Activated CD4-positive, alpha-beta memory T cell treated with anti-CD3 and anti-CD28 coated beads for 36 hours (primary cell): ENCODE results near the gene MRPL34. TPM values are rescaled to one million over a fixed set of nuclear protein-coding genes. Genes with fewer than 3 reads are reported as not detected.
A peak's percentile ranks its signal among the peaks of the same experiment; 100 is the strongest.

Experiments
- CTCF ChIA-PET: fragments of 350-600 bp; sonication (Branson Sonifier 250); formaldehyde crosslinking; loops from one replicate; lab custom pipeline; 2021; ENCODE audit warnings: antibody characterized with exemption, inconsistent platforms; lab: Charles Lee
- POLR2A ChIA-PET: fragments of 350-600 bp; sonication (Branson Sonifier 250); formaldehyde crosslinking; loops from one replicate; lab custom pipeline; 2021; ENCODE audit warnings: antibody characterized with exemption; lab: Charles Lee
- DNase-seq: peaks from one replicate; pipeline ENCODE4 v3.0.0-alpha.2; 2020
- H3K27ac Mint-ChIP-seq: one replicate; pipeline ENCODE4 v1.8.0; 2021; ENCODE audit warnings: mixed read lengths
- H3K27me3 Mint-ChIP-seq: one replicate; pipeline ENCODE4 v1.8.0; 2021; ENCODE audit warnings: mixed read lengths
- H3K36me3 Mint-ChIP-seq: one replicate; pipeline ENCODE4 v1.8.0; 2021; ENCODE audit warnings: mixed read lengths
- H3K4me1 Mint-ChIP-seq: one replicate; pipeline ENCODE4 v1.8.0; 2021; ENCODE audit warnings: low read depth, mixed read lengths
- H3K4me3 Mint-ChIP-seq: one replicate; pipeline ENCODE4 v1.8.0; 2021; ENCODE audit warnings: mild to moderate bottlenecking, mixed read lengths
- H3K9me3 Mint-ChIP-seq: one replicate; pipeline ENCODE4 v1.8.0; 2021; ENCODE audit warnings: mixed read lengths
- intact Hi-C: fragments of 100-400 bp; cut with micrococcal nuclease; formaldehyde crosslinking; loops from one replicate; pipeline ENCODE4 v1.15.1; 2023
- total RNA-seq, 2 experiments: library from RNA; stranded (reverse); gene quantifications; one replicate each; pipeline ENCODE4 v1.2.3, GENCODE V29; 2021

The MRPL34 gene
- total RNA-seq: 10 to 100 TPM; 92.9 to 93.7 TPM

DNA sequence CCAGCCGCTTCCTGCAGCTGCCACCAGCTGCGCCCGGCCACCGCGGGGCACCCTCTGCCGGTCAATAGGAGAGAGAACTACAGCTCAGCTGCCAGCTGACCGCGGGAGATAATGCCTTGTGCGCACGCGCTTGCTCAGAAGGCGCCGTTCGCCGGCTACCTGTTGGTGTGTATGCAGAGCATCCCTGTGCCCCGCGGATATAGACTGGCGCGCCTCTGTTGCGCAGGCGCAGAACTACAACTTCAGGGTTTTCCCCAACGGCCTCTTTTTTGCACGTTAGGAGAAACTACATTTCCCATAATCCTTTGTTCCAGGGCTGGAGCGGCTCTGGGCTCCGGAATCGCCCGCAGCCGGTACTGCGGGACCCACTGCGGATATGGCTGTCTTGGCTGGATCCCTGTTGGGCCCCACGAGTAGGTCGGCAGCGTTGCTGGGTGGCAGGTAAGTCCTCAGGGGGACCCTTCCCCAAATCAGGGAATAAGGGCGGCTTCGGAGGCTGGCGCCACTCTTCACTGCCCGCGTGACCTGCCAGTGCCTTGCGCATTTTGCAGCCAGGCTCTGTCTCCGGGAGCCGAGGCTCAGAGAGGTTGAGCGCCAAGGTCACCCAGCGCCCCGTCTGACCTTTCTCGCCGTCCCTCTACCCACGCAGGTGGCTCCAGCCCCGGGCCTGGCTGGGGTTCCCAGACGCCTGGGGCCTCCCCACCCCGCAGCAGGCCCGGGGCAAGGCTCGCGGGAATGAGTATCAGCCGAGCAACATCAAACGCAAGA is at the start of gene MRPL34:
TSS of gene MRPL34 (plus strand) at position 356 of the 768 bp plus-strand sequence. CDS start at position 377, 21 bp downstream.
- Mint-ChIP-seq H3K4me3 (peak within 1 kb of the TSS; percentile 89), H3K27ac (peak within 1 kb of the TSS; percentile 89), H3K9me3 (no peaks in the 10 kb centered on the region), H3K27me3 (no peaks in the 10 kb centered on the region), H3K4me1 (peaks cover 54% of the 10 kb centered on the region), H3K36me3 (peaks cover 1% of the 10 kb centered on the region)
- intact Hi-C loops: loop anchor here (1.0 to 5.0 kb wide), 5 partner anchors 32 to 207 kb away; partner anchors contain the start of genes BABAM1, BST2, GTPBP3 and OCEL1
- ChIA-PET POLR2A (interaction anchor here (0.6 to 1.1 kb wide), 3 partner anchors 14 to 499 kb away, joined by 3 to 9 read pairs (median 4); no protein-coding TSS in a partner anchor), CTCF (interaction anchor here (0.5 to 2.3 kb wide), 15 partner anchors 10 to 1013 kb away, joined by 3 to 20 read pairs (median 6); partner anchors contain the start of gene ANKLE1)
- peak; percentile 99 for DNase-seq

DNA sequence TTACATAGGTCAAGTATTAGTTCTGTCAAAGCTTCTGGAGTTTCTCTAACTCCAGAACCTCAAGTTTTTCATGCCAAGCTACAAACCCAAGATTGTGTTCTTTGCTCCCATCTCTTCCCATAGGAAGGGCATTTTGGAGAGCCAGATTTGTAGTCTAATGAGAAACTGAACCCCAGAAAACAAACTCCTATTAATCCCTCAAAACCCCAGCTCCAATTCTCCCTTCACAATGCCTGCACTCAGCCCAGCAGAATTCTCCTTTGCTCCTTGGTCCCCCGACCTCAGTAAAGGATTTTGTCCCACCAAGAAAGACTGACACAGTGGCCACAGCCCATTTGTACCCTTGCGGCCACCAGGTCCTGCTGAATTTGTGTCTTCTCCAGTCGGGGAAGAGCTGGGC is 49.5 kb upstream of the MRPL34 start:
- Mint-ChIP-seq H3K27ac (no peak overlapping the region), H3K36me3 (no peaks in the 10 kb centered on the region), H3K4me3 (no peak overlapping the region), H3K4me1 (peaks cover 5% of the 10 kb centered on the region), H3K9me3 (no peaks in the 10 kb centered on the region), H3K27me3 (no peaks in the 10 kb centered on the region)
- ChIA-PET CTCF (interaction anchor here (1.1 to 2.2 kb wide), 4 partner anchors 8 to 133 kb away, joined by 3 to 6 read pairs (median 4); partner anchors contain the start of gene USHBP1), POLR2A (no interaction called here)
- intact Hi-C loops: no loop called here
- DNase-seq: no peak

DNA sequence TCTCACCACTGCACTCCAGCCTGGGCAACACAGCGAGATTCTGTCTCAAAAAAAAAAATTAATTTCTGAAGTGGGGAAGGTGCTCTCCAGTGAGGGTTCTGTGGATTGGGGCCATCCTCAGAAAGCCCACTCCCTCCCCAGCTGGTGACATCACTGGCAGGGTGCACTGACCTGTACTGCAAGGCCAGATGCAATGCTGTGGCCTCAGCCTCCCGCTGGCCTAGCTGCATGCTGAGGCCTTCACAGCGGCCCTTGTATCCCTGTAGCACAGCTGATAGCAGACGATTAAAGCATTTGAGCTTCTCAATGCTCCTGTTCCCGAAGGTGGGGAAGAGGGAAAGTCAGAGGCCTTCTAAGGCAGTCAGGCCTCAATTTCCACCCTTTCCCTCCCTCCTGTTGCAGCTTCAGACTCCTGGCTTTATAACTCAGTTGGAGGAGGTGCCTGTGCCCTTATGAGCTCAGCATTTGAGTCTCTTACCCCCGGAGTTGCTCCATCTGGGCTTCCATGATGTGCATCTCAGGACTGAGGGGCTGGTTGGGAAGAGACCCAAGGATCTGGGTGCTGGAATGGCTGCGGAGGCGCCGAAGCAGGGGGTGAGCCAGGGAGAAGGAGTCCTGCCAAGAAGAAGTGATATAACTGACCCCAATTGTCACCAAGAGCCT is 46.4 kb upstream of the MRPL34 start:
- DNase-seq: no peak
- POLR2A ChIA-PET: interaction anchor here (0.6 to 1.1 kb wide), 2 partner anchors 8 to 183 kb away, joined by 3 to 4 read pairs; partner anchors contain the start of genes BABAM1 and MYO9B
- H3K27ac Mint-ChIP-seq: no peak overlapping the region

DNA sequence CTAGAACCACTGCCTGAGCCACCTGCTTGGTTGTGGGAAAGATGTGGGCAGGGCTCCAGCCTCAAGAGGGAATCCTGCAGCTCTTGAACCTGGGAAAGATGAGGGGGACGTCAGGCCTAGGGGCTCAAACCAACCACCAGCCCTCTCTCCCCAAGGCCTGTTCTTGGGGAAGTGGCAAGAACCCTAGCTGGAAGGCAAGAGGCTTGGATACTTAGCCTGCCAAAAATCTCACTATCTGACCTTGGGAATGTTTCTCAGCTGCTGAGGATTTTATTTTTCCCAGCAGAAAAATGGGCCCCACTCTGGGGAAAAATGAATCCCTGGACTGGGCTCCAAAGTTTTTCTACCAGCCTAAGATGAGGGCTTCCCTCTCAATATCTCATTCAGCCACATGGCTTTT is 45.7 kb upstream of the MRPL34 start:
- no peak for DNase-seq
- H3K27me3 Mint-ChIP-seq: no peaks in the 10 kb centered on the region
- no peak overlapping the region for H3K27ac Mint-ChIP-seq
- H3K36me3 Mint-ChIP-seq: no peaks in the 10 kb centered on the region
- intact Hi-C loops: no loop called here
- H3K4me3 Mint-ChIP-seq: no peak overlapping the region
- ChIA-PET POLR2A (interaction anchor here (0.6 kb wide), 1 partner anchor 17 kb away, joined by 3 read pairs; no protein-coding TSS in a partner anchor), CTCF (interaction anchor here (0.7 to 5.5 kb wide), 18 partner anchors 9 to 362 kb away, joined by 3 to 85 read pairs (median 4); partner anchors contain the start of genes ANKLE1, MRPL34 and OCEL1)
- peaks cover 8% of the 10 kb centered on the region for H3K4me1 Mint-ChIP-seq
- H3K9me3 Mint-ChIP-seq: no peaks in the 10 kb centered on the region

More for the DNA sequence above, 46.4 kb upstream of the MRPL34 start:
- intact Hi-C loops: no loop called here
- Mint-ChIP-seq H3K9me3 (no peaks in the 10 kb centered on the region), H3K4me3 (no peak overlapping the region), H3K36me3 (no peaks in the 10 kb centered on the region), H3K27me3 (no peaks in the 10 kb centered on the region), H3K4me1 (peaks cover 5% of the 10 kb centered on the region)
- CTCF ChIA-PET: interaction anchor here (0.6 to 5.5 kb wide), 9 partner anchors 23 to 363 kb away, joined by 3 to 85 read pairs (median 4); partner anchors contain the start of genes ANKLE1 and MRPL34

DNA sequence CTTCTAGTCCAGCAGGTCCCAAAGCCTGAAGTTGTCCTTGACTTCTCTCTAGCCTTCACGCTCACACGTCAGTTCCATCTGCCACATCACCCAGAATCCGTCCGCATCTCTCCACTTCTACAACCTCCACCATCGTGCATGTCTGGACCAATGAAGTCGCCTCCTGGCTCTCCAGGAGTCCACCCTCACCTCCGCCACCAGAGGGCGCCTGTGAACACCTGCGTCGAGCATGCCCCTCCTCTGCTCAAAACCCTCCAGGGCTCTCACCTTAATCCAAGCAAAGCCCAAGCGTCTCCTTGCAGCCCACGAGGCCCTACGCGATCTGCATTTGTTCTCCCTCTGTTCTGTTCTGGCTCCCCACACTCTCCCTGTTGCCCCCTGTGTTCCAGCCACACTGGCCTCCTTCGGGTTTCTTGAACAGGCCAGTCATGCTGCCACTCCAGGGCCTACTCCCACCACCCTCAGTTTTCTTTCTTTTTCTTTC is 44.8 kb upstream of the MRPL34 start:
- H3K4me3 Mint-ChIP-seq: no peak overlapping the region
- DNase-seq: peak; percentile 95
- ChIA-PET POLR2A (interaction anchor here (0.6 kb wide), 1 partner anchor 18 kb away, joined by 3 read pairs; no protein-coding TSS in a partner anchor), CTCF (interaction anchor here (0.6 to 5.5 kb wide), 19 partner anchors 10 to 595 kb away, joined by 3 to 85 read pairs (median 4); partner anchors contain the start of genes ANKLE1, MRPL34 and OCEL1)
- no peak overlapping the region for H3K27ac Mint-ChIP-seq
- H3K9me3 Mint-ChIP-seq: no peaks in the 10 kb centered on the region
- no peaks in the 10 kb centered on the region for H3K27me3 Mint-ChIP-seq
- no peaks in the 10 kb centered on the region for H3K36me3 Mint-ChIP-seq
- H3K4me1 Mint-ChIP-seq: peaks cover 9% of the 10 kb centered on the region
- intact Hi-C loops: loop anchor here (1.0 kb wide), 1 partner anchor 21 kb away; no protein-coding TSS in a partner anchor

DNA sequence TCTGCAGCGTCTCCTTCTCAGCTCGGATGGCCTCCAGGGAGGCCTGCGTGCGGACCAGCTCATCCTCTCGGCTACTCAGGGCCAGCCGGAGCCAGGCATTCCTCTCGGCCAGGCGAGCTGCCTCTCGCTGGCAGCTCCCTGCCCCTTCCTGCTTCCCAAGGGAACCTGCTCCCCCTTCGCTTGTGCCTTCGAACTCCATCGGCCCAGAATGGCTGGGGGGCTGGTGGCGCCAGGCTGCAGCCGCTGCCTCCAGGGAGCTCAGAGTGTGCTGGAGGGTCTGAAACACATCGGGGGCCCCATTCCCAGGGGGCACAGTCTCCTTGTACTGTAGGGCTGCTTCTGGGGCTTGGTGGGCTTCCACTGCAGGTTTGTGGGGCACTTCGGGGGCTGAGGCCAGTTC is 43.1 kb upstream of the MRPL34 start:
- intact Hi-C loops: no loop called here
- peaks cover 17% of the 10 kb centered on the region for H3K4me1 Mint-ChIP-seq
- no peak for DNase-seq
- H3K9me3 Mint-ChIP-seq: no peaks in the 10 kb centered on the region
- ChIA-PET POLR2A (no interaction called here), CTCF (interaction anchor here (0.6 to 5.5 kb wide), 3 partner anchors 19 to 47 kb away, joined by 3 to 85 read pairs (median 12); partner anchors contain the start of gene ANKLE1)
- H3K27ac Mint-ChIP-seq: no peak overlapping the region
- peaks cover 3% of the 10 kb centered on the region for H3K36me3 Mint-ChIP-seq
- H3K27me3 Mint-ChIP-seq: peaks cover 2% of the 10 kb centered on the region
- no peak overlapping the region for H3K4me3 Mint-ChIP-seq

DNA sequence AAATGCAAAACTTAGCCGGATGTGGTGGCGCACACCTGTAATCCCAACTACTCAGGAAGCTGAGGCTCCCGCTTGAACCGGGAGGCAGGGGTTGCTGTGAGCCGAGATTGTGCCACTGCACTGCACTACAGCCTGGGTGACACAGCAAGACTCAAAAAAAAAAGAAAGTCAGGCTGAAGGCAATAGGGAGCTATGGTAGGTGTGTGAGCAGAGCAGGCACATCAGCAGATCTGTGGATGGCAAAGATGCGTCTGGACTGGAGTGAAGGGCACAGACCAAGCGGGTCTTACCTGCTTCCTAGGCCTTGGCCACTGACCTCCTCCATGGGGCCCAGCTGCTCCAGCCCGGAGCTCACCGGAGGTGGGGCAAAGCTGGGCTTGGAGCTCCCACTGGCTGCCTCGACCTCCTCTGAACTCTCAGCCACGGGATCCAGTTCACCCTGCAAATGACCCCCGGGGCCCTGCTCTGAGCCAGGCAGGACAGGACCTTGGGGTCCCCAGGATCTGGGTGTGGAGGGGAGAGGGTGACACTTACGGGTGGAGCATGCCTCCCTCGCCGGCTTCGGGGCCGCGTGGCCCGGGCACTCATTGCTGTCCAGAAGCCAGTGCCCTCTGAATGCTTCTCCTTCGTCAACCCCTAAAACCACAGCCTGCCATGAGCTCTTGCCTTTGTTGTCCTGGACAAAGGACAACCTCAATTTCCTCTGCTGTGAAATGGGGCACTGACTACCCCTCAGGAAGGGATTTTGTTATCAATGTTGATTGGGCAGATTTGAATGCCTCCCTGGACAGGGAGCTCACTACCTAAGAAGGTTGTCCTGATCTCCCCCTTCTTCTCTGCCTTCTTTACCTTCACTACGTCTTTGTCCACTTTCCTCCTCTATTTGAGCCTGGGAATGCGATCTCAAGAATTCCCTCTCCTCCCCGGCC is 41.7 kb upstream of the MRPL34 start:
- peaks cover 2% of the 10 kb centered on the region for H3K27me3 Mint-ChIP-seq
- intact Hi-C loops: no loop called here
- H3K4me1 Mint-ChIP-seq: peaks cover 25% of the 10 kb centered on the region
- H3K9me3 Mint-ChIP-seq: no peaks in the 10 kb centered on the region
- peak overlapping the region; percentile 12 for H3K27ac Mint-ChIP-seq
- peaks cover 3% of the 10 kb centered on the region for H3K36me3 Mint-ChIP-seq
- H3K4me3 Mint-ChIP-seq: no peak overlapping the region
- DNase-seq: no peak
- POLR2A ChIA-PET: interaction anchor here (0.6 kb wide), 1 partner anchor 16 kb away, joined by 3 read pairs; no protein-coding TSS in a partner anchor
- CTCF ChIA-PET: interaction anchor here (0.6 to 2.1 kb wide), 6 partner anchors 8 to 198 kb away, joined by 3 to 12 read pairs (median 5); partner anchors contain the start of gene ANKLE1

DNA sequence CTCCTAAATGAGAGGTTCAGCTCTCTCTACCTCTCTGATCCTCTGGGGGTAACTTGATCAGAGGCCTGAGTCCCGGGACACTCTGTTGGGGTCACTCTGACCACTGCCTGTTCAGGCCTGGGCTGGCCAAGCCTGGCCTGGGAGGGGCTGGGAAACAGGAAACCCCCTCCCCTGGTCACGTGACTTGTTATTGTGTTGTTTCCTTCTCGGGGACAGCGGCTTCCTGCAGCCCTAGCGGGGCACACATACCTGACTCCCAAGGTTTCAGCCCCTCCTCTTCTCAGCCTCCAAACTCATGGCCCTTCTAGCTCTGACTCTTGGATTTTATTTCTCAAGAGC is 41.1 kb upstream of the MRPL34 start, which contains the start of gene USHBP1:
TSS of gene USHBP1 (minus strand) at position 105 of the 339 bp plus-strand sequence. CDS start 446 bp downstream, outside the sequence.
- H3K4me1 Mint-ChIP-seq: peaks cover 25% of the 10 kb centered on the region
- H3K27me3 Mint-ChIP-seq: peaks cover 2% of the 10 kb centered on the region
- DNase-seq: no peak
- ChIA-PET CTCF (interaction anchor here (0.5 to 2.1 kb wide), 6 partner anchors 8 to 199 kb away, joined by 3 to 12 read pairs (median 4); partner anchors contain the start of genes ANKLE1 and MRPL34), POLR2A (interaction anchor here (0.6 to 1.1 kb wide), 2 partner anchors 15 to 17 kb away, joined by 3 read pairs; partner anchors contain the start of gene ANKLE1)
- H3K9me3 Mint-ChIP-seq: no peaks in the 10 kb centered on the region
- no peak within 1 kb of the TSS for H3K4me3 Mint-ChIP-seq
- peak within 1 kb of the TSS; percentile 12 for H3K27ac Mint-ChIP-seq
- H3K36me3 Mint-ChIP-seq: peaks cover 3% of the 10 kb centered on the region
- intact Hi-C loops: no loop called here

DNA sequence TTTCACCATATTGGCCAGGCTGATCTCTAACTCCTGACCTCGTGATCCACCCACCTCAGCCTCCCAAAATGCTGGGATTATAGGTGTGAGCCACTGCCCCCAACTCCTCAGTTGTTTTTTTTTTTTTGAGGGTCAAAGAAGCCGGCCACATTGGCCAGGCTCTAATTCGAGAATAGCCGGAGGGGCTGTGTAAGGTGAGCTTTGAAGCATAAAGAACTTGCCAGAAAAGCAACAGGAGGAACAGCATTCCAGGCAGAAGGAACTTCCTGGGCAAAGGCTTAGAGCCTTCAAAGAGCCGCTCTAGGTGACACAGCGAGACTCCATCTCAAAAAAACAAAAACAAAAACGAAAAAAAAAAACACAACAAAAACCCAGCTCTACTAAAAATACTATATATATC is 39.6 kb upstream of the MRPL34 start:
- H3K4me1 Mint-ChIP-seq: peaks cover 22% of the 10 kb centered on the region
- no peak overlapping the region for H3K4me3 Mint-ChIP-seq
- DNase-seq: no peak
- no peaks in the 10 kb centered on the region for H3K9me3 Mint-ChIP-seq
- peaks cover 2% of the 10 kb centered on the region for H3K27me3 Mint-ChIP-seq
- intact Hi-C loops: loop anchor here (2.0 kb wide), 1 partner anchor 39 kb away; the partner anchor contains the start of gene OCEL1
- no peak overlapping the region for H3K27ac Mint-ChIP-seq
- ChIA-PET CTCF (interaction anchor here (0.6 to 1.6 kb wide), 5 partner anchors 8 to 501 kb away, joined by 3 to 20 read pairs (median 3); partner anchors contain the start of gene ANKLE1), POLR2A (interaction anchor here (1.1 to 2.5 kb wide), 4 partner anchors 15 to 51 kb away, joined by 3 to 13 read pairs (median 6); partner anchors contain the start of genes ANKLE1 and USE1)
- H3K36me3 Mint-ChIP-seq: peaks cover 7% of the 10 kb centered on the region

DNA sequence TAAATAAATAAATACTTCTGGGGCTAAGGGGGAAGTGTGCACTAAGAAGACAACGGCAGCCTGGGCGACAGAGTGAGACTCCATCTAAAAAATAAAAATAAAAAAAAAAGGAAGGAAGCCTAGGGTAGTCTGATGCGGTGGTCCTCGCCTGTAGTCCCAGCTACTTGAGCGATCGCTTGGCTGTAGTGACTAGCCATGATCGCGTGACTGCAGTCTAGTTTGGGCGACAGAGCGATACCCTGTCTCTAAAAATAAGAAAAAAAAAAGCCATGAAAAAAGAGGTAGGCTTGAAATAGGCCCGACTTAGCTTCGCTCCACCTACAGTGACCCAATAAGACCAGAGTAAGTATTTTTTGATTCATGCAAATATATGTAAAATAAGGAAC is 39.1 kb upstream of the MRPL34 start:
- H3K9me3 Mint-ChIP-seq: no peaks in the 10 kb centered on the region
- DNase-seq: no peak
- POLR2A ChIA-PET: interaction anchor here (0.6 to 2.5 kb wide), 7 partner anchors 8 to 51 kb away, joined by 3 to 13 read pairs (median 4); partner anchors contain the start of genes ANKLE1 and USE1
- CTCF ChIA-PET: interaction anchor here (0.7 to 1.9 kb wide), 9 partner anchors 9 to 120 kb away, joined by 3 to 20 read pairs (median 4); partner anchors contain the start of genes ANKLE1 and DDA1
- H3K27me3 Mint-ChIP-seq: peaks cover 2% of the 10 kb centered on the region
- H3K27ac Mint-ChIP-seq: peak overlapping the region; percentile 91
- intact Hi-C loops: loop anchor here (2.0 kb wide), 1 partner anchor 40 kb away; the partner anchor contains the start of gene OCEL1
- H3K4me3 Mint-ChIP-seq: peak overlapping the region; percentile 90
- peaks cover 12% of the 10 kb centered on the region for H3K36me3 Mint-ChIP-seq
- H3K4me1 Mint-ChIP-seq: peaks cover 21% of the 10 kb centered on the region
